CD4-positive, CD25-positive, alpha-beta regulatory T cell (primary cell): ENCODE measurements around the gene ELOVL5. TPM values are rescaled to one million over a fixed set of nuclear protein-coding genes. Genes with fewer than 3 reads are reported as not detected.
"Not testable (repeated sequence)": the region's sequence is repeated elsewhere in the genome, so short reads cannot be mapped to it uniquely, and the experiment has no call there.

Experiments used
- ATAC-seq, 2 donors: fragments of 150-1000 bp; cut with Tn5 transposase; one replicate each; pipeline ENCODE4 v1.10.0; 2021; ENCODE audit warnings: low read depth in 2 of 2, moderate number of reproducible peaks in 2 of 2, moderate library complexity in 1 of 2
- DNase-seq, 3 donors: peaks; one replicate each; pipeline versions ENCODE4 v3.0.0 to v3.0.0-alpha.2; 2012 to 2022; ENCODE audit warnings: mixed read lengths in 1 of 3
- H3K27ac ChIP-seq: one replicate; pipeline ENCODE4 v1.7.0; 2013; ENCODE audit warnings: mild to moderate bottlenecking, low read length; ENCODE audit not compliant: insufficient read depth, poor library complexity, severe bottlenecking
- H3K27me3 ChIP-seq: one replicate; pipeline ENCODE4 v1.7.0; 2013; ENCODE audit warnings: low read length; ENCODE audit not compliant: control insufficient read depth, insufficient read depth
- H3K36me3 ChIP-seq: one replicate; pipeline ENCODE4 v1.7.0; 2013; ENCODE audit warnings: mild to moderate bottlenecking, low read length, moderate library complexity; ENCODE audit not compliant: control insufficient read depth, insufficient read depth
- H3K4me1 ChIP-seq: 2 replicates; pipeline ENCODE4 v1.7.0; 2013; ENCODE audit warnings: mild to moderate bottlenecking, low read length; ENCODE audit not compliant: insufficient read depth, control insufficient read depth, poor library complexity, severe bottlenecking
- H3K4me3 ChIP-seq: one replicate; pipeline ENCODE4 v1.7.0; 2013; ENCODE audit warnings: low read depth, mild to moderate bottlenecking, low read length, moderate library complexity
- H3K9me3 ChIP-seq, 2 experiments: 1 replicate in 1 of 2; 2 replicates in 1 of 2; pipeline ENCODE4 v1.7.0; 2013; ENCODE audit warnings: low read length in 2 of 2, mild to moderate bottlenecking in 1 of 2, moderate library complexity in 1 of 2; ENCODE audit not compliant: control insufficient read depth in 2 of 2
- H3K27ac Mint-ChIP-seq, 3 donors: one replicate each; pipeline ENCODE4 v1.8.0; 2020 to 2022; ENCODE audit warnings: mild to moderate bottlenecking in 3 of 3, mixed read lengths in 3 of 3, moderate library complexity in 2 of 3
- H3K27me3 Mint-ChIP-seq: one replicate; pipeline ENCODE4 v1.8.0; 2022; ENCODE audit warnings: mild to moderate bottlenecking, mixed read lengths
- H3K36me3 Mint-ChIP-seq: one replicate; pipeline ENCODE4 v1.8.0; 2020; ENCODE audit warnings: mixed read lengths
- H3K4me1 Mint-ChIP-seq, 4 donors: one replicate each; pipeline ENCODE4 v1.8.0; 2020 to 2022; ENCODE audit warnings: mixed read lengths in 4 of 4, mild to moderate bottlenecking in 1 of 4
- H3K4me3 Mint-ChIP-seq, 4 donors: one replicate each; pipeline ENCODE4 v1.8.0; 2020 to 2022; ENCODE audit warnings: mild to moderate bottlenecking in 4 of 4, mixed read lengths in 4 of 4, moderate library complexity in 3 of 4
- H3K9me3 Mint-ChIP-seq, 7 donors: one replicate each; pipeline ENCODE4 v1.8.0; 2020 to 2022; ENCODE audit warnings: mixed read lengths in 7 of 7, mild to moderate bottlenecking in 3 of 7, moderate library complexity in 2 of 7
- polyA plus RNA-seq, 4 donors: library from polyadenylated mRNA; unstranded; fragments of 300-500 nt; fragmentation: Illumina TruSeq; gene quantifications; one replicate each; pipeline ENCODE4 v1.2.3, GENCODE V29; 2021
- total RNA-seq: library from RNA; stranded (reverse); gene quantifications from one replicate; pipeline ENCODE4 v1.2.3, GENCODE V29; 2022

The ELOVL5 gene
- total and polyA plus RNA-seq, 5 donors from 2014 or later: 139 to 201 (median 159) TPM

- H3K9me3 ChIP-seq, H3K27me3 Mint-ChIP-seq, DNase-seq, H3K36me3 ChIP-seq, ATAC-seq, H3K9me3 Mint-ChIP-seq, H3K27me3 ChIP-seq: not testable (repeated sequence)
- Mint-ChIP-seq H3K36me3 (peaks cover 15% of the 10 kb centered on the region), H3K4me3 (peak overlapping the region; percentile 96 to 98 (median 98)), H3K27ac (peak overlapping the region; percentile 78 to 89 (median 86)), H3K4me1 (peaks cover 46 to 74% (median 62%) of the 10 kb centered on the region in 4 donors)
- peak overlapping the region; percentile 92 for H3K27ac ChIP-seq
- peak overlapping the region; percentile 98 for H3K4me3 ChIP-seq
- peaks cover 67% of the 10 kb centered on the region for H3K4me1 ChIP-seq
Measured at GRCh38 chr6:53346049-53346448, 2.7 kb downstream of the ELOVL5 start.

- Histone ChIP-seq H3K9me3 (no peaks in the 10 kb centered on the region), H3K27me3 (no peaks in the 10 kb centered on the region), H3K27ac (peak overlapping the region; percentile 71), H3K4me3 (peak overlapping the region; percentile 70), H3K36me3 (peaks cover 4% of the 10 kb centered on the region), H3K4me1 (peaks cover 77% of the 10 kb centered on the region)
- peaks cover 15% of the 10 kb centered on the region for H3K36me3 Mint-ChIP-seq
- DNase-seq (peak in 1 of 3 donors; percentile 40), ATAC-seq (no peak)
- H3K27ac Mint-ChIP-seq: peak overlapping the region; percentile 60 to 86 (median 86)
- H3K4me3 Mint-ChIP-seq: peak overlapping the region; percentile 68 to 97 (median 71)
- H3K9me3 Mint-ChIP-seq: peaks cover 0 to 1% (median 0%) of the 10 kb centered on the region in 7 donors
- H3K27me3 Mint-ChIP-seq: peaks cover 8% of the 10 kb centered on the region
- peaks cover 52 to 80% (median 66%) of the 10 kb centered on the region in 4 donors for H3K4me1 Mint-ChIP-seq
Measured at GRCh38 chr6:53344969-53345368, 3.8 kb downstream of the ELOVL5 start.

- H3K9me3 ChIP-seq: no peaks in the 10 kb centered on the region
- peaks cover 4% of the 10 kb centered on the region for H3K36me3 ChIP-seq
- H3K4me3 Mint-ChIP-seq: peak overlapping the region; percentile 69 to 97 (median 81)
- H3K36me3 Mint-ChIP-seq: peaks cover 15% of the 10 kb centered on the region
- H3K27ac ChIP-seq: peak overlapping the region; percentile 41
- H3K4me3 ChIP-seq: peak overlapping the region; percentile 70
- H3K27me3 ChIP-seq: no peaks in the 10 kb centered on the region
- ATAC-seq: no peak
- peaks cover 88% of the 10 kb centered on the region for H3K4me1 ChIP-seq
- H3K4me1 Mint-ChIP-seq: peaks cover 59 to 87% (median 78%) of the 10 kb centered on the region in 4 donors
- DNase-seq: no peak
- no peaks in the 10 kb centered on the region for H3K9me3 Mint-ChIP-seq
- H3K27ac Mint-ChIP-seq: peak overlapping the region; percentile 85 to 86 (median 86)
- no peaks in the 10 kb centered on the region for H3K27me3 Mint-ChIP-seq
Measured at GRCh38 chr6:53343092-53343491, 5.7 kb downstream of the ELOVL5 start.

- peak overlapping the region; percentile 15 to 97 (median 66) for H3K4me3 Mint-ChIP-seq
- Histone ChIP-seq H3K4me3 (peak overlapping the region; percentile 70), H3K27ac (peak overlapping the region; percentile 41), H3K4me1 (peaks cover 96% of the 10 kb centered on the region), H3K27me3 (no peaks in the 10 kb centered on the region), H3K9me3 (no peaks in the 10 kb centered on the region), H3K36me3 (peaks cover 4% of the 10 kb centered on the region)
- H3K27ac Mint-ChIP-seq: peak overlapping the region; percentile 62 to 78 (median 64)
- no peaks in the 10 kb centered on the region for H3K27me3 Mint-ChIP-seq
- peaks cover 22% of the 10 kb centered on the region for H3K36me3 Mint-ChIP-seq
- ATAC-seq (no peak), DNase-seq (no peak)
- no peaks in the 10 kb centered on the region for H3K9me3 Mint-ChIP-seq
- peaks cover 64 to 94% (median 85%) of the 10 kb centered on the region in 4 donors for H3K4me1 Mint-ChIP-seq
Measured at GRCh38 chr6:53342217-53342616, 6.5 kb downstream of the ELOVL5 start.

- peak overlapping the region; percentile 18 to 97 (median 56) for H3K4me3 Mint-ChIP-seq
- DNase-seq (no peak), ATAC-seq (no peak)
- Histone ChIP-seq H3K27me3 (no peaks in the 10 kb centered on the region), H3K27ac (no peak overlapping the region), H3K4me3 (peak overlapping the region; percentile 70), H3K4me1 (peaks cover 100% of the 10 kb centered on the region), H3K36me3 (no peaks in the 10 kb centered on the region), H3K9me3 (no peaks in the 10 kb centered on the region)
- no peaks in the 10 kb centered on the region for H3K27me3 Mint-ChIP-seq
- peaks cover 65 to 94% (median 86%) of the 10 kb centered on the region in 4 donors for H3K4me1 Mint-ChIP-seq
- peaks cover 16% of the 10 kb centered on the region for H3K36me3 Mint-ChIP-seq
- H3K9me3 Mint-ChIP-seq: no peaks in the 10 kb centered on the region
- H3K27ac Mint-ChIP-seq: peak overlapping the region; percentile 70 to 78 (median 76)
Measured at GRCh38 chr6:53340536-53340935, 8.2 kb downstream of the ELOVL5 start.

GRCh38 chr6:53339424-53339823, 9.3 kb downstream of the ELOVL5 start:
- Mint-ChIP-seq H3K4me3 (peak overlapping the region; percentile 18 to 44 (median 39)), H3K36me3 (peaks cover 13% of the 10 kb centered on the region), H3K9me3 (no peaks in the 10 kb centered on the region), H3K27ac (peak overlapping the region; percentile 77 to 100 (median 99)), H3K4me1 (peaks cover 56 to 94% (median 87%) of the 10 kb centered on the region in 4 donors), H3K27me3 (no peaks in the 10 kb centered on the region)
- ATAC-seq (no peak), DNase-seq (no peak)
- H3K4me3 ChIP-seq: peak overlapping the region; percentile 15
- H3K9me3 ChIP-seq: no peaks in the 10 kb centered on the region
- peak overlapping the region; percentile 98 for H3K27ac ChIP-seq
- H3K36me3 ChIP-seq: no peaks in the 10 kb centered on the region
- peaks cover 100% of the 10 kb centered on the region for H3K4me1 ChIP-seq
- no peaks in the 10 kb centered on the region for H3K27me3 ChIP-seq

GRCh38 chr6:53338304-53338703, 10.4 kb downstream of the ELOVL5 start:
- Histone ChIP-seq H3K9me3 (no peaks in the 10 kb centered on the region), H3K36me3 (no peaks in the 10 kb centered on the region), H3K27ac (peak overlapping the region; percentile 98), H3K4me1 (peaks cover 100% of the 10 kb centered on the region), H3K4me3 (peak overlapping the region; percentile 83), H3K27me3 (no peaks in the 10 kb centered on the region)
- peak overlapping the region; percentile 99 to 100 (median 100) for H3K27ac Mint-ChIP-seq
- no peaks in the 10 kb centered on the region for H3K9me3 Mint-ChIP-seq
- peaks cover 50 to 93% (median 79%) of the 10 kb centered on the region in 4 donors for H3K4me1 Mint-ChIP-seq
- no peak for DNase-seq
- peak overlapping the region; percentile 48 to 89 (median 68) for H3K4me3 Mint-ChIP-seq
- no peaks in the 10 kb centered on the region for H3K27me3 Mint-ChIP-seq
- H3K36me3 Mint-ChIP-seq: peaks cover 7% of the 10 kb centered on the region
- no peak for ATAC-seq

GRCh38 chr6:53336070-53336469, 12.7 kb downstream of the ELOVL5 start:
- Mint-ChIP-seq H3K36me3 (peaks cover 10% of the 10 kb centered on the region), H3K4me1 (peaks cover 49 to 92% (median 79%) of the 10 kb centered on the region in 4 donors), H3K9me3 (no peaks in the 10 kb centered on the region), H3K4me3 (peak overlapping the region; percentile 87 to 95 (median 91)), H3K27ac (peak overlapping the region; percentile 99 to 100 (median 100)), H3K27me3 (no peaks in the 10 kb centered on the region)
- Histone ChIP-seq H3K36me3 (no peaks in the 10 kb centered on the region), H3K4me3 (peak overlapping the region; percentile 83), H3K9me3 (no peaks in the 10 kb centered on the region), H3K4me1 (peaks cover 99% of the 10 kb centered on the region), H3K27ac (peak overlapping the region; percentile 98), H3K27me3 (no peaks in the 10 kb centered on the region)
- no peak for DNase-seq
- ATAC-seq: no peak
